ENCODE data around the gene OR4C6. TPM values are rescaled to one million over a fixed set of nuclear protein-coding genes. Genes with fewer than 3 reads are reported as not detected.

Gene OR4C6
- total and polyA plus RNA-seq, 2 experiments from 2014 or later, result not detected

DNA sequence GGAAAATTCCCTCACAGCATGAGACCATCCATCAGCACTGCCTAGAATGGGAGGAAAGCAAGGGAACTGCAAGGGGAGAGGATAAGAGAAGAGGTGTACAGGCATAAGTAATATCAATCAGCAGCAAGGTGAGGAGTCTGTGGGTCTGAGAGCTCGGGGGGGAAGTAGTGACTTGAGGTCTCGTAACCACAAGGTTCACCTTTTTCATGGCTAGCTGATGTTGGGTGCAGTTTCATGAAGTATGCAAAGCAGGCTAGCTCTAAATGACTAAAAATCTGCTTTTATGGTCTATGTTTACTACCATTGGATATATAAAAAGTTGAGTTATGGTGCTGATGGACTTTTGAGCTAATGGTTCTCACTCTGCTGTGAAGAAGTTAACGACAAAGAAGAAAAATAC lies 35.8 kb downstream of the OR4C6 start (continued):
- TF ChIP-seq, protein P1, sequence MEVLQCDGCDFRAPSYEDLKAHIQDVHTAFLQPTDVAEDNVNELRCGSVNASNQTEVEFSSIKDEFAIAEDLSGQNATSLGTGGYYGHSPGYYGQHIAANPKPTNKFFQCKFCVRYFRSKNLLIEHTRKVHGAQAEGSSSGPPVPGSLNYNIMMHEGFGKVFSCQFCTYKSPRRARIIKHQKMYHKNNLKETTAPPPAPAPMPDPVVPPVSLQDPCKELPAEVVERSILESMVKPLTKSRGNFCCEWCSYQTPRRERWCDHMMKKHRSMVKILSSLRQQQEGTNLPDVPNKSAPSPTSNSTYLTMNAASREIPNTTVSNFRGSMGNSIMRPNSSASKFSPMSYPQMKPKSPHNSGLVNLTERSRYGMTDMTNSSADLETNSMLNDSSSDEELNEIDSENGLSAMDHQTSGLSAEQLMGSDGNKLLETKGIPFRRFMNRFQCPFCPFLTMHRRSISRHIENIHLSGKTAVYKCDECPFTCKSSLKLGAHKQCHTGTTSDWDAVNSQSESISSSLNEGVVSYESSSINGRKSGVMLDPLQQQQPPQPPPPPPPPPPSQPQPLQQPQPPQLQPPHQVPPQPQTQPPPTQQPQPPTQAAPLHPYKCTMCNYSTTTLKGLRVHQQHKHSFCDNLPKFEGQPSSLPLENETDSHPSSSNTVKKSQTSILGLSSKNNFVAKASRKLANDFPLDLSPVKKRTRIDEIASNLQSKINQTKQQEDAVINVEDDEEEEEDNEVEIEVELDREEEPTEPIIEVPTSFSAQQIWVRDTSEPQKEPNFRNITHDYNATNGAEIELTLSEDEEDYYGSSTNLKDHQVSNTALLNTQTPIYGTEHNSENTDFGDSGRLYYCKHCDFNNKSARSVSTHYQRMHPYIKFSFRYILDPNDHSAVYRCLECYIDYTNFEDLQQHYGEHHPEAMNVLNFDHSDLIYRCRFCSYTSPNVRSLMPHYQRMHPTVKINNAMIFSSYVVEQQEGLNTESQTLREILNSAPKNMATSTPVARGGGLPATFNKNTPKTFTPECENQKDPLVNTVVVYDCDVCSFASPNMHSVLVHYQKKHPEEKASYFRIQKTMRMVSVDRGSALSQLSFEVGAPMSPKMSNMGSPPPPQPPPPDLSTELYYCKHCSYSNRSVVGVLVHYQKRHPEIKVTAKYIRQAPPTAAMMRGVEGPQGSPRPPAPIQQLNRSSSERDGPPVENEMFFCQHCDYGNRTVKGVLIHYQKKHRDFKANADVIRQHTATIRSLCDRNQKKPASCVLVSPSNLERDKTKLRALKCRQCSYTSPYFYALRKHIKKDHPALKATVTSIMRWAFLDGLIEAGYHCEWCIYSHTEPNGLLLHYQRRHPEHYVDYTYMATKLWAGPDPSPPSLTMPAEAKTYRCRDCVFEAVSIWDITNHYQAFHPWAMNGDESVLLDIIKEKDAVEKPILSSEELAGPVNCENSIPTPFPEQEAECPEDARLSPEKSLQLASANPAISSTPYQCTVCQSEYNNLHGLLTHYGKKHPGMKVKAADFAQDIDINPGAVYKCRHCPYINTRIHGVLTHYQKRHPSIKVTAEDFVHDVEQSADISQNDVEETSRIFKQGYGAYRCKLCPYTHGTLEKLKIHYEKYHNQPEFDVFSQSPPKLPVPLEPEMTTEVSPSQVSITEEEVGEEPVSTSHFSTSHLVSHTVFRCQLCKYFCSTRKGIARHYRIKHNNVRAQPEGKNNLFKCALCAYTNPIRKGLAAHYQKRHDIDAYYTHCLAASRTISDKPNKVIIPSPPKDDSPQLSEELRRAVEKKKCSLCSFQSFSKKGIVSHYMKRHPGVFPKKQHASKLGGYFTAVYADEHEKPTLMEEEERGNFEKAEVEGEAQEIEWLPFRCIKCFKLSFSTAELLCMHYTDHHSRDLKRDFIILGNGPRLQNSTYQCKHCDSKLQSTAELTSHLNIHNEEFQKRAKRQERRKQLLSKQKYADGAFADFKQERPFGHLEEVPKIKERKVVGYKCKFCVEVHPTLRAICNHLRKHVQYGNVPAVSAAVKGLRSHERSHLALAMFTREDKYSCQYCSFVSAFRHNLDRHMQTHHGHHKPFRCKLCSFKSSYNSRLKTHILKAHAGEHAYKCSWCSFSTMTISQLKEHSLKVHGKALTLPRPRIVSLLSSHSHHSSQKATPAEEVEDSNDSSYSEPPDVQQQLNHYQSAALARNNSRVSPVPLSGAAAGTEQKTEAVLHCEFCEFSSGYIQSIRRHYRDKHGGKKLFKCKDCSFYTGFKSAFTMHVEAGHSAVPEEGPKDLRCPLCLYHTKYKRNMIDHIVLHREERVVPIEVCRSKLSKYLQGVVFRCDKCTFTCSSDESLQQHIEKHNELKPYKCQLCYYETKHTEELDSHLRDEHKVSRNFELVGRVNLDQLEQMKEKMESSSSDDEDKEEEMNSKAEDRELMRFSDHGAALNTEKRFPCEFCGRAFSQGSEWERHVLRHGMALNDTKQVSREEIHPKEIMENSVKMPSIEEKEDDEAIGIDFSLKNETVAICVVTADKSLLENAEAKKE (CRISPR knock-in tag; IDR thresholded peaks at IDR 0.05), result no peak
- TF ChIP-seq EZH2 (IDR thresholded peaks at IDR 0.05; ENCODE audit: low read depth, unreplicated experiment) (no peak), STAT1 (IDR thresholded peaks at IDR 0.05; ENCODE audit: unreplicated experiment) (no peak), CREB1 (CRISPR knock-in tag; IDR thresholded peaks at IDR 0.05; ENCODE audit: low read depth) (no peak), JUNB (IDR thresholded peaks at IDR 0.05; ENCODE audit: unreplicated experiment) (no peak), ZNF331 (CRISPR knock-in tag; IDR thresholded peaks at IDR 0.05; ENCODE audit: low read depth) (no peak), POLR2AphosphoS5 (IDR thresholded peaks at IDR 0.05; ENCODE audit: low read depth) (no peak)
- TF ChIP-seq, protein P2, sequence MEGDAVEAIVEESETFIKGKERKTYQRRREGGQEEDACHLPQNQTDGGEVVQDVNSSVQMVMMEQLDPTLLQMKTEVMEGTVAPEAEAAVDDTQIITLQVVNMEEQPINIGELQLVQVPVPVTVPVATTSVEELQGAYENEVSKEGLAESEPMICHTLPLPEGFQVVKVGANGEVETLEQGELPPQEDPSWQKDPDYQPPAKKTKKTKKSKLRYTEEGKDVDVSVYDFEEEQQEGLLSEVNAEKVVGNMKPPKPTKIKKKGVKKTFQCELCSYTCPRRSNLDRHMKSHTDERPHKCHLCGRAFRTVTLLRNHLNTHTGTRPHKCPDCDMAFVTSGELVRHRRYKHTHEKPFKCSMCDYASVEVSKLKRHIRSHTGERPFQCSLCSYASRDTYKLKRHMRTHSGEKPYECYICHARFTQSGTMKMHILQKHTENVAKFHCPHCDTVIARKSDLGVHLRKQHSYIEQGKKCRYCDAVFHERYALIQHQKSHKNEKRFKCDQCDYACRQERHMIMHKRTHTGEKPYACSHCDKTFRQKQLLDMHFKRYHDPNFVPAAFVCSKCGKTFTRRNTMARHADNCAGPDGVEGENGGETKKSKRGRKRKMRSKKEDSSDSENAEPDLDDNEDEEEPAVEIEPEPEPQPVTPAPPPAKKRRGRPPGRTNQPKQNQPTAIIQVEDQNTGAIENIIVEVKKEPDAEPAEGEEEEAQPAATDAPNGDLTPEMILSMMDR (conservative IDR thresholded peaks at IDR 0.05; ENCODE audit: low read depth in 2 of 2), result no peak

DNA sequence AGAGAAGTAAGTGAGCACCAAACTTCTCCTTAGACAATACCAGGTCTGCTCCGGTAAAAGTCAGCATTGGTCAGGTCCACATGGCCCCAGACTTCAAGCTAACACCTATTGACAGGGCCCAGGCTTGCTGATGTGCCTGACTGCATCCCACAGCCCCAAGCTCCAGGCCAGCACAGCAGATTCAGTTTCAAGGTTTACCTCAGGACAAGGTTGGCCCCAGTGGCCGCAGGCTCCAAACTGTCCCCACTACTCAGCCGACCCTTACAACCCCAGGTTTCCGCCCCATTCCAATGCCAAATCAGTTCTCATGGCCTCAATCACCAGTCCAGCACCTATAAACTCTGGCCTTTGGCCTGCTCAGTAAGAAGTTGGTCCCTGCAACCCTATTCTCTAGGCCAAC lies 39.4 kb downstream of the OR4C6 start:
- no peaks in the 10 kb centered on the region for H3K4me1 Mint-ChIP-seq
- no peaks in the 10 kb centered on the region for H4K20me1 ChIP-seq (replicated peaks; ENCODE audit: insufficient read depth)
- H3K4me2 ChIP-seq, result no peak overlapping the region
- no peaks in the 10 kb centered on the region for H3K27me3 ChIP-seq (ENCODE audit: insufficient read depth)
- TF ChIP-seq EZH2 (IDR thresholded peaks at IDR 0.05; ENCODE audit: low read depth, unreplicated experiment), result no peak
- TF ChIP-seq EZH2phosphoT487 (IDR thresholded peaks at IDR 0.05; ENCODE audit: unreplicated experiment), result no peak
- TF ChIP-seq CREB1 (CRISPR knock-in tag; IDR thresholded peaks at IDR 0.05; ENCODE audit: low read depth), result no peak
- TF ChIP-seq ZNF331 (CRISPR knock-in tag; IDR thresholded peaks at IDR 0.05; ENCODE audit: low read depth), result no peak
- no peak for TF ChIP-seq JUNB (IDR thresholded peaks at IDR 0.05; ENCODE audit: unreplicated experiment)
- no peak for TF ChIP-seq STAT1 (IDR thresholded peaks at IDR 0.05; ENCODE audit: unreplicated experiment)
- TF ChIP-seq ZNF114 (CRISPR knock-in tag; IDR thresholded peaks at IDR 0.05), result no peak
- H3K9me2 ChIP-seq (ENCODE audit: insufficient read depth), result no peaks in the 10 kb centered on the region
- H3K79me2 ChIP-seq (replicated peaks; ENCODE audit: insufficient read depth), result no peaks in the 10 kb centered on the region
- H3K4me3 ChIP-seq, result no peak overlapping the region
- no peaks in the 10 kb centered on the region for H3K4me1 ChIP-seq (ENCODE audit: insufficient read depth)
- peaks cover 79% of the 10 kb centered on the region for H3K9me3 Mint-ChIP-seq
- H3F3A ChIP-seq (replicated peaks; ENCODE audit: low read depth), result no peaks in the 10 kb centered on the region
- no peak overlapping the region for H3K4me3 Mint-ChIP-seq
- H3K36me3 ChIP-seq (ENCODE audit: insufficient read depth), result peaks cover 9% of the 10 kb centered on the region; the same call in 1 of the 2 replicates
- no peak for DNase-seq (ENCODE audit: low spot score)
- no peaks in the 10 kb centered on the region for H3K27me3 Mint-ChIP-seq (ENCODE audit: insufficient read depth, low read depth, poor library complexity)
- H3K36me3 Mint-ChIP-seq (ENCODE audit: low read depth), result peaks cover 18% of the 10 kb centered on the region
- no peak overlapping the region for H3K27ac ChIP-seq (ENCODE audit: low read depth)
- H3K27ac Mint-ChIP-seq, result no peak overlapping the region
- ATAC-seq, result no peak
- no peak overlapping the region for H2AFZ ChIP-seq
